ENCODE data around the gene TMED7.

TMED7 gene

DNA sequence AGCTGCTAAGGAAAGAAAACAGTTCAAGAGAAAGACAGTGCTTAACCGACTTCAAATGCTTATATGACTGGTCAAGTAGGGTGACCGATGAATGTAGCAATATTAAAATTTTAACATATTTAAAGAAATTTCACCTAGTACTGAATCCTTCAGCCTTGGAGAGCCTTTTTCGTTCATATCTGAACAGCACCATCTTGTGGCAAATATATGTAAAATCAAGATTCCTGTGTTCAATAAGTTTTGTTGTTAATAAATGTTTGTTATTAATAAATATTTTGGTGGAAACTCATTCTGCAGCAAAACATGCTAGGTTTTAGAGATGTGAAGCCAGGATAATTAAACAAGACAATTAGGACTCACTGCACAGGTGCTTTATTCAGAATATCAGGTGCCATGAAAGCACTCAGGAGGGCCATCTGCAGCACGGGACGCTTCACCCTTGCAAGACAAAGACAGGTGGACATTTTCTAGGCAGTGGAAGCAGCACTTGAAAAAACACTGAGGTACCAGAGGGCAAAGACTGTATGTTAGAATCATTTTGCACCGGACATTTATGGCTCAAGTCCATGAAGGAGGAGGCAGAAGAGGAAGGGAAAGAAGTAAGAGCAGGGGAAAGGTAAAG, 39.2 kb downstream of the TMED7 start:
- TF ChIP-seq, protein P1, sequence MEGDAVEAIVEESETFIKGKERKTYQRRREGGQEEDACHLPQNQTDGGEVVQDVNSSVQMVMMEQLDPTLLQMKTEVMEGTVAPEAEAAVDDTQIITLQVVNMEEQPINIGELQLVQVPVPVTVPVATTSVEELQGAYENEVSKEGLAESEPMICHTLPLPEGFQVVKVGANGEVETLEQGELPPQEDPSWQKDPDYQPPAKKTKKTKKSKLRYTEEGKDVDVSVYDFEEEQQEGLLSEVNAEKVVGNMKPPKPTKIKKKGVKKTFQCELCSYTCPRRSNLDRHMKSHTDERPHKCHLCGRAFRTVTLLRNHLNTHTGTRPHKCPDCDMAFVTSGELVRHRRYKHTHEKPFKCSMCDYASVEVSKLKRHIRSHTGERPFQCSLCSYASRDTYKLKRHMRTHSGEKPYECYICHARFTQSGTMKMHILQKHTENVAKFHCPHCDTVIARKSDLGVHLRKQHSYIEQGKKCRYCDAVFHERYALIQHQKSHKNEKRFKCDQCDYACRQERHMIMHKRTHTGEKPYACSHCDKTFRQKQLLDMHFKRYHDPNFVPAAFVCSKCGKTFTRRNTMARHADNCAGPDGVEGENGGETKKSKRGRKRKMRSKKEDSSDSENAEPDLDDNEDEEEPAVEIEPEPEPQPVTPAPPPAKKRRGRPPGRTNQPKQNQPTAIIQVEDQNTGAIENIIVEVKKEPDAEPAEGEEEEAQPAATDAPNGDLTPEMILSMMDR (IDR thresholded peaks at IDR 0.05; ENCODE audit: borderline replicate concordance, insufficient read depth, low read depth, low read length), result no peak
- H3K4me3 ChIP-seq (ENCODE audit: low read depth, low read length), result no peak overlapping the region

DNA sequence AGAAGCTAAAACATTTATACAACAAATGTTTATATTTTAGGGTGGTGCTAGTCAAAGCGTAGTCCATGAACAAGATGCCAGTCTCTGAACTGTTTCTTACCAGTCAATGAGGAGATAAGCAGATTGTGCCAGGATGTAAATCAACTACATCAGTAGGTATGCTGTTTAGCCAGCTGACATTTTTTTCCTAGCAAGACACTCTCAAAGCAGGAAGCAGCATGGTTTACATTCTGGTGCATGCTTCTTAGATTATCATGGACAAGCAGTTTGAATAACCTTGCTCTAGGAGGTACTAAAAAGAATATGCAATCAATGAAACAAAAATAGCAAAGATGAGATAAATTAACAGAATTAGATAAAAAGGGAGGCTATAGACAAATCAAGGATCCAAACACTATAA, 40.6 kb downstream of the TMED7 start:
- TF ChIP-seq, protein P1 (IDR thresholded peaks at IDR 0.05; ENCODE audit: borderline replicate concordance, insufficient read depth, low read depth, low read length), result no peak
- no peak overlapping the region for H3K4me3 ChIP-seq (ENCODE audit: low read depth, low read length)

GRCh38 chr5:115584501-115584900, 41.3 kb downstream of the TMED7 start:
- H3K4me3 ChIP-seq (ENCODE audit: low read depth, low read length), result no peak overlapping the region
- TF ChIP-seq, protein P1 (IDR thresholded peaks at IDR 0.05; ENCODE audit: borderline replicate concordance, insufficient read depth, low read depth, low read length), result no peak

DNA sequence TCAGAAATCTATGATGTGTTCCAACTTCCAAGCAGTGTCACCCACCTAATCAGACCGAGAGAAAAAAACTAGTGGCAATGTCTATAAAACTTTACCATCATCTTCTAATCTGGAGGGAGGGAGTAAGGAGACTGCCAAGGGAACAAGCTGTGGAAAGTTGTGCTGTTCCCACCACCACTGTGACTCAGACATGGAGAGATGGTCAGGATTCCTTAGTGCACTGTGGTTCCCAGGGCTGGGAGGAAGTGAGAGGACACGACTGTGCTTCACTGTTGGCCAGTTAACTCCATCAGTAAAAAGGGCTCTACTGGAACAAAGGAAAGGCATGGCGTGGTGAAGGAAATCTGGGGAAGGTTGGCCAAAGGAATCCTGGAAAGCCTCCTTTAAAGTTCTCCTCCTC, 42.4 kb downstream of the TMED7 start:
- no peak overlapping the region for H3K4me3 ChIP-seq (ENCODE audit: low read depth, low read length)
- TF ChIP-seq, protein P1 (IDR thresholded peaks at IDR 0.05; ENCODE audit: borderline replicate concordance, insufficient read depth, low read depth, low read length), result no peak

DNA sequence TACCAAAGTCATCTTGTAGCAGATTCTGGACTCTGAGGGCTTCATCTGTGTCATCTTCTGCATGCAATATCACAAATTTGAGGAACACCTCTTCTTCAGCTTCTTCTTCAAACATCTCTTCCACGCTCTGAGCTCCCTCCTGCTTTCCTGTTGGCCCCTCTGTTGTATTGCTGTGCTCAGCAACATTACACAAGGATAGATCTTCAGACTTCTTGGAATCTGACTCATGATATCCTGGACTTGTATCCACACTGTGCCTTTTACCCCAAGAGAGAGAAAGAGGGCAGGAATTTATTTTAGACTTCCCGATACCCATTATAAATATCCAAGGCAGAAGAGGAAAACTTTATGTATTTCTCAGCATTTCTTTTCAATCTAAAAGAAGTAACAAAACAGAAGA, 44.9 kb downstream of the TMED7 start:
- TF ChIP-seq, protein P1 (IDR thresholded peaks at IDR 0.05; ENCODE audit: borderline replicate concordance, insufficient read depth, low read depth, low read length), result no peak
- H3K4me3 ChIP-seq (ENCODE audit: low read depth, low read length), result no peak overlapping the region

DNA sequence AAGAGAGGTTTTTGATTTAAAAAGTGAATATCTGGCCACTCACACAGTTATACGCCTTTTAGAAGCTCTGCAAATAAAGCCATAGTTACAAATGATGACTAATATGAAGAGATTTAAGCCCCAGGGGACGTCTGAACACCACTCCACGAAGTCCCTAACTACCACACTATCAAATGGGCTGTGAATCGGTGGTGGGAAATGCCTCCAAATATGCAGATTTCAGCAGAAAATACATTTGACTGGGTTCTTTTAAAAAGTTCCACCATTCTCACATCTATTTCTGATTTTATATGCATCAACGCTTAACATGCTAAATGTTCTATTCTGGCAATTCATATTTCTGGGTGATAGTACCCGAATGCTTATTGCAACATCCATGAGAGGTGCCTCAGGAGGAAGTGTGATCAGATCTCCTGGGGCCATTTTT, 46.1 kb downstream of the TMED7 start:
- TF ChIP-seq, protein P1 (IDR thresholded peaks at IDR 0.05; ENCODE audit: borderline replicate concordance, insufficient read depth, low read depth, low read length), result no peak
- H3K4me3 ChIP-seq (ENCODE audit: low read depth, low read length), result no peak overlapping the region

DNA sequence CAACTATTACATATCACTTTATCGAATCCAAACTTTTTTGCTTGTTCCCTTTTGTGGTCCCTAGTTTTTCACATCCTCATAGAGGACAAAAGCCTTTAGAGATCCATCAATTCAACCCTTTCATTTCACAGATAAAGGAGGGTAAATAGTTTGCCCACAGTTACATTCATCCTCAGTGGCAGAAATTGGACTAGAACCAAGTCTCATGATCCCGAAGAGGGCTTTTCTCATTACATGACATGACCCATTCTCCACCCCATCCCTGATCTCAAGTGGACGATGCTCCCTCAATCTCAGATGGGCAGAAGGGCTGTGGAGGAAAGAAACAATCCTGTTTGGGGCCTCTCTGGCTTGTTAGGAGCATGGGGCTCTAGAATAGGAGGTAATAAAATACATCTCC, 46.6 kb downstream of the TMED7 start:
- TF ChIP-seq, protein P1 (IDR thresholded peaks at IDR 0.05; ENCODE audit: borderline replicate concordance, insufficient read depth, low read depth, low read length), result no peak
- H3K4me3 ChIP-seq (ENCODE audit: low read depth, low read length), result no peak overlapping the region

Measured in GM12875 (cell line).